ENCODE results near the gene GNPTG.

GRCh38 chr16:1345087-1345486 is 6.6 kb upstream of the GNPTG start:
- no peak for TF ChIP-seq CTCF (conservative IDR thresholded peaks at IDR 0.05; ENCODE audit: low read depth, low read length)
- TF ChIP-seq EZH2 (IDR thresholded peaks at IDR 0.05; ENCODE audit: borderline replicate concordance, low read depth, low read length, poor library complexity, severe bottlenecking), result no peak
